ENCODE data around the gene CEBPA. TPM values are rescaled to one million over a fixed set of nuclear protein-coding genes. Genes with fewer than 3 reads are reported as not detected.

CEBPA gene
- total RNA-seq, 1 donor from 2014 or later: 0.51 TPM

DNA sequence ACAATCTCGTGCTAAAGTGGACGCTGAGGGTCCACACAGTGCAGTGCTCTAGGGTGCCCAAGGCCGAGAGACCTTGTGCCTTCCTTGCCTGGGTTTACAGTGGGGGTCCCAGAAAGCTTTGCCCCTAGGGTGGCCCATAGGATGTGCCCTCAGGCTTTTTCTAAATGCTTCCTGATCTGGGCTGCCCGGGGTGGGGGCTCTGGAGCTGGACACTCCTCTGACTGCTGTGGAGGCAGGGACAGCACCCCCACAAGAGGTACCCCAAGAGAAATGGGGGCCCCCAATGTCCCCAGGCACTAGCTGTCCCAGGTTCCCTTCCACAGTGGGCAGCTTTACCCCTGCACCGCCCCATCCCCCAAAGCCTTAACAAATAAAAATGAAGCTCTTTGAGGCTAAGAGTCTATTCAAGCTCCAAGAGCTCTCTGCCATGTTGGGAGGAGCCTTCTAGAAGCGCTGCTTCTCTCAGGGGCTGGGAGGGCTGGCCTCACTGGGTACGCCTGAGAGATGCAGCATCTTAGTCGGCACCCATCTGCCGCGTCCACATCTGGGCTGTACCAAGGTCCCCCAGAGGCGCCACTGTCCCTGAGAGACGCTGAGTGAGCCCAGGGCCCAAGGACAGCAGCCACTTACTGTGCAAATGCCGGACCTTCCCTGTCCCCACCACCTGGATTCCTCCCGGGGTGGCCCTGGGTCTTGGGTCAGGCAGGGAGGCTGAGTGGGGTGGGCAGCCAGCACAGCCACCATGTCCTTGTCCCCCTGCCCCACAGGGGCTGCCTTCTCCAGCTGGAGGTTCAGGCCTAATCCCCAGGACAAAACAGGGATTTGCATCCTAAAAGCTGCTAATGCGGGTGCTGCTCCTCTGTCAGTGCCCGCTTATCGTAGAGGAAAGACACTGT is 27.4 kb downstream of the CEBPA start:
- ChIA-PET POLR2A (no interaction called here), CTCF (no interaction called here)
- no peak overlapping the region for H3K4me3 Mint-ChIP-seq
- peaks cover under 1% of the 10 kb centered on the region for H3K4me1 Mint-ChIP-seq
- H3K36me3 Mint-ChIP-seq (ENCODE audit: low read depth): no peaks in the 10 kb centered on the region
- TF ChIP-seq, protein P1, sequence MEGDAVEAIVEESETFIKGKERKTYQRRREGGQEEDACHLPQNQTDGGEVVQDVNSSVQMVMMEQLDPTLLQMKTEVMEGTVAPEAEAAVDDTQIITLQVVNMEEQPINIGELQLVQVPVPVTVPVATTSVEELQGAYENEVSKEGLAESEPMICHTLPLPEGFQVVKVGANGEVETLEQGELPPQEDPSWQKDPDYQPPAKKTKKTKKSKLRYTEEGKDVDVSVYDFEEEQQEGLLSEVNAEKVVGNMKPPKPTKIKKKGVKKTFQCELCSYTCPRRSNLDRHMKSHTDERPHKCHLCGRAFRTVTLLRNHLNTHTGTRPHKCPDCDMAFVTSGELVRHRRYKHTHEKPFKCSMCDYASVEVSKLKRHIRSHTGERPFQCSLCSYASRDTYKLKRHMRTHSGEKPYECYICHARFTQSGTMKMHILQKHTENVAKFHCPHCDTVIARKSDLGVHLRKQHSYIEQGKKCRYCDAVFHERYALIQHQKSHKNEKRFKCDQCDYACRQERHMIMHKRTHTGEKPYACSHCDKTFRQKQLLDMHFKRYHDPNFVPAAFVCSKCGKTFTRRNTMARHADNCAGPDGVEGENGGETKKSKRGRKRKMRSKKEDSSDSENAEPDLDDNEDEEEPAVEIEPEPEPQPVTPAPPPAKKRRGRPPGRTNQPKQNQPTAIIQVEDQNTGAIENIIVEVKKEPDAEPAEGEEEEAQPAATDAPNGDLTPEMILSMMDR (IDR thresholded peaks at IDR 0.05): no peak
- peaks cover 7% of the 10 kb centered on the region for H3K27me3 Mint-ChIP-seq
- H3K9me3 Mint-ChIP-seq: no peaks in the 10 kb centered on the region
- ATAC-seq (ENCODE audit: low read depth) (no peak), DNase-seq (no peak)
- intact Hi-C loops (cut with micrococcal nuclease): no loop called here
- H3K27ac Mint-ChIP-seq: no peak overlapping the region

DNA sequence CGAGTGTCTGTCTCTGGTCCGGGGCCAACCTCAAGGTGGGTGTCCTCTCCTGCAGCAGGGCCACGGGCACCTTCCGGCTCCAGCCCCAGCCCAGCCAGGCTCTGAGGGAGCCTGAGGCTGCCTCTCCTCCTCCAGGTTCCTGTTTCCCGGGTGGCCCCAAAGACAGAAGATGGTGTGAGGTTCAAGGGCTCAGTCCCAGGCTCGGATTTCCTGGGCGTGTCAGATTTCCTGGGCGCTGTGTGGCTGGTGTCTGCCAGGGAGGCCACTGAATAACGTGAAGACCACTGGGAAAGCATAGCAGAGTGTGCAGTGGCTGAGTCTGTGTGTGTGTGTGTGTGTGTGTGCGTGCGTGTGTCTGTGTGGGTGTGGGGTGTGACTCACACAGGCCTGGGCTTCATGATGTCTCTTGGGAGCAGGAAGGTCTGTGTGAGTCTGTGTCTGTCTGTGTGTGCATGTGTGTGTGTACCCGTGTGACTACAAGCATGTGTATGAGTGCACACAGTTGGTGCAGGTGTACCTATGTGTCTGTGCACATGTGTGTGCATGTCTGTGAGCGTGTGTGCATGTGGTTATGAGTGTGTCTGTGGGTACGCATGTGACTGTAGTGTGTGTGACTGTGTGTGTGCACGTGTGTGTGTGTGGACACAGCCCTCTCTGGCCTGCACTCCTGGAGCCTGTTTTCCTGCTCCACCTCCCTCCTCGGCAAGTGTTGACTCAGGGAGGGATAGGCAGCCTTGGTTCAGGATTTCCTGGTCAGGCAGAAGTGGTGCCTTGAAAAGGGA is 28.3 kb downstream of the CEBPA start:
- no peak for ATAC-seq (ENCODE audit: low read depth)
- ChIA-PET POLR2A (no interaction called here), CTCF (no interaction called here)
- peaks cover 7% of the 10 kb centered on the region for H3K27me3 Mint-ChIP-seq
- H3K4me3 Mint-ChIP-seq: no peak overlapping the region
- TF ChIP-seq, protein P1 (IDR thresholded peaks at IDR 0.05): no peak
- H3K4me1 Mint-ChIP-seq: no peaks in the 10 kb centered on the region
- intact Hi-C loops (cut with micrococcal nuclease): no loop called here
- no peaks in the 10 kb centered on the region for H3K36me3 Mint-ChIP-seq (ENCODE audit: low read depth)
- H3K9me3 Mint-ChIP-seq: no peaks in the 10 kb centered on the region
- no peak for DNase-seq
- H3K27ac Mint-ChIP-seq: no peak overlapping the region

DNA sequence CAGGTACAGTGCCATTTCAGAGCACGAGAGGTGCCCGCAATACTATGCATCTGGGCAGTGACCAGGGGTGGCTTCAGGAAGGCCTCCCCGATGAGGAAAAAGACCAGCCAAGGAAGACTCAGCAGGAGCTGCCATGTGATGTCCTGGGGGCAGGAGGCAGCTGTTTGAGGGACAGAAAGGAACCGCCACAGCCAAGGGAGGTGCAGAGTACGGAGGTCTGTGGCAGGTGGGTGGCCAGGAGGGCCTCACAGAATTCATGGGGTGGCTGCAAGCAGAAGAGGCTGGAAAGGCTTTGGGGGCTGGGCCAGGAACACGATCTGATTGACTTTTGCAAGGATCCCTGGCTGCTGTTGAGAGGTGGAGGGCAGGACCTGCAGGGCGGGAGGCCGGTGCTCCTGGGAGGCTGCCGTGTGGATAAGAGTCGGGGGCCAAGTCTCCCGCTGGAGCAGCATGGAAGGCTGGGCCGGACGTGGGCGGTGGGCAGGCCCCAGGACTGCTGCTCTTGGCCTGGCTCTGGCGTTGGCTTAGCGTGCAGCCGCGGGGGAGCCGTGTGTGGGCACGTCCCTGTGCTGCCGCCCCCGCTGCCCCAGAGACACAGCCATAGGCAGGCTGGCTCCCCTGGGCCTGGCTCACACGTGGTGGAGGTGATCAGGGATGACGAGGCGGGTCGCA is 29.1 kb downstream of the CEBPA start:
- TF ChIP-seq, protein P1 (IDR thresholded peaks at IDR 0.05): no peak
- no peaks in the 10 kb centered on the region for H3K9me3 Mint-ChIP-seq
- DNase-seq: no peak
- no peaks in the 10 kb centered on the region for H3K36me3 Mint-ChIP-seq (ENCODE audit: low read depth)
- no peak for ATAC-seq (ENCODE audit: low read depth)
- H3K27me3 Mint-ChIP-seq: peaks cover 7% of the 10 kb centered on the region
- intact Hi-C loops (cut with micrococcal nuclease): no loop called here
- H3K4me1 Mint-ChIP-seq: no peaks in the 10 kb centered on the region
- CTCF ChIA-PET: no interaction called here
- no peak overlapping the region for H3K4me3 Mint-ChIP-seq
- POLR2A ChIA-PET: no interaction called here
- H3K27ac Mint-ChIP-seq: no peak overlapping the region

DNA sequence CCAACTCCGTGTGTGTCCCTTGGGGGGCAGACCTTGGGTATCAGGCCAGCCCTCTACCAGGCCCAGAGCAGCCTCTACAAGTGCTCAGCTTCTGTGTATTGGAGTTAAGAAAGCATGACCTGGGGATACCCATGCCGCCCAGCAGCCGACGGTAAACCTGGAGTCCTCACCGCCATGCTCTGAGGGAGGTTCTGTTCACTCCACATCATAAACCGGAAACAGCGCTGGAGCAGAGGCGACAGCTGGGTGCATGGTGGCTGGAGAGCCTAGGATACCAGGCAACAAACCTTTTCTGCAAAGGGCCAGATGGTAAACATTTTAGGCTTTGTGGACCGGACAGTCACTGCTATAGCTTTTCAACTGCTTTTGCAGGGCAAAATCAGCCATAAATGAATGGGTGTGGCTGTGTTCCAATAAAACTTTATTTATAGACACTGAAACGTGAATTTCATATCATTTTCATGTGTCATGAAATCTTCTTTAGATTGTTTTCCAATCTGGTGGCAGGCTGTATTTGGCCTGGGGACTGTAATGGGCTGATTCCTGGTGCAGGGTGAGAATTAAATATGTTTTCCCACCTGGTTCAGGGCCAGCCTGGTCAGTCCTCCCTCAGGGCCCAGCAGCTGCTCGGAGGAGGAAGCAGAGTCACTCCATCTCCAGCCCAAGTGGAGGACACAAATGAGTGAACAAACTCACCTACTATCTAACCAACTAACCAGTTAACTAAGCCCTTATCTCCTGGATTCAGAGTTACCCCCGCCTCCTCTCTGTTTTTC is 30.9 kb downstream of the CEBPA start:
- CTCF ChIA-PET: no interaction called here
- no peaks in the 10 kb centered on the region for H3K36me3 Mint-ChIP-seq (ENCODE audit: low read depth)
- intact Hi-C loops (cut with micrococcal nuclease): no loop called here

More for the DNA sequence above, 30.9 kb downstream of the CEBPA start:
- ATAC-seq (ENCODE audit: low read depth): no peak
- POLR2A ChIA-PET: no interaction called here
- peaks cover 7% of the 10 kb centered on the region for H3K27me3 Mint-ChIP-seq
- H3K4me3 Mint-ChIP-seq: no peak overlapping the region
- DNase-seq: no peak
- no peak overlapping the region for H3K27ac Mint-ChIP-seq
- TF ChIP-seq, protein P1 (IDR thresholded peaks at IDR 0.05): no peak
- H3K4me1 Mint-ChIP-seq: no peaks in the 10 kb centered on the region
- no peaks in the 10 kb centered on the region for H3K9me3 Mint-ChIP-seq

Measured in activated B cell treated with CpG ODN at 0.5 μM for 24 hours (primary cell).